B cell (primary cell): ENCODE results near the gene ZCCHC24. TPM values are rescaled to one million over a fixed set of nuclear protein-coding genes. Genes with fewer than 3 reads are reported as not detected.

Experiments used
- ATAC-seq: fragments of 200-7000 bp; cut with Tn5 transposase; one replicate; pipeline ENCODE4 v1.10.0; 2021; ENCODE audit warnings: low read depth, mild to moderate bottlenecking, moderate number of reproducible peaks, moderate library complexity
- CTCF ChIA-PET: fragments of 350-600 bp; sonication (Branson Sonifier 250); formaldehyde crosslinking; loops from one replicate; lab custom pipeline; 2021; ENCODE audit warnings: antibody characterized with exemption, inconsistent platforms; lab: Charles Lee
- POLR2A ChIA-PET: fragments of 350-600 bp; sonication (Branson Sonifier 250); formaldehyde crosslinking; loops from one replicate; lab custom pipeline; 2021; ENCODE audit warnings: antibody characterized with exemption; lab: Charles Lee
- DNase-seq: peaks from one replicate; pipeline ENCODE4 v3.0.0; 2013
- H2AFZ ChIP-seq: 2 replicates; pipeline ENCODE4 v1.6.1; 2012; ENCODE audit warnings: mild to moderate bottlenecking, low read depth, low read length; ENCODE audit not compliant: insufficient read depth, poor library complexity, severe bottlenecking
- H3K27ac ChIP-seq, 2 donors: 1 replicate in 1 of 2; 2 replicates in 1 of 2; pipeline ENCODE4 v1.5.1; 2012 to 2013; ENCODE audit warnings: low read length in 2 of 2, mild to moderate bottlenecking in 2 of 2, moderate library complexity in 1 of 2
- H3K27me3 ChIP-seq, 4 experiments: fragments of 200-600 bp in 1 of 4; sonication (generic) in 1 of 4; replicated peaks in 1 of 4; 1 replicate in 2 of 4; 2 replicates in 2 of 4; pipeline versions ENCODE4 v1.6.1 to v1.7.0; 2013 to 2016; ENCODE audit warnings: low read length in 3 of 4, mild to moderate bottlenecking in 2 of 4, mixed read lengths in 1 of 4, moderate library complexity in 1 of 4; ENCODE audit not compliant: insufficient read depth in 4 of 4, control insufficient read depth in 3 of 4; ENCODE audit errors: control extremely low read depth in 1 of 4
- H3K36me3 ChIP-seq, 2 experiments: replicated peaks in 1 of 2; 1 replicate in 1 of 2; 2 replicates in 1 of 2; pipeline versions ENCODE4 v1.6.1 to v1.7.1; 2013; ENCODE audit warnings: low read length in 1 of 2; ENCODE audit not compliant: insufficient read depth in 2 of 2, control insufficient read depth in 1 of 2; ENCODE audit errors: control extremely low read depth in 1 of 2, extremely low read depth in 1 of 2
- H3K4me1 ChIP-seq, 2 donors: fragments of 200-600 bp in 1 of 2; sonication (generic) in 1 of 2; 1 replicate in 1 of 2; 2 replicates in 1 of 2; pipeline versions ENCODE4 v1.5.1 to v1.6.1; 2013 to 2017; ENCODE audit warnings: low read length in 2 of 2; ENCODE audit not compliant: control insufficient read depth in 2 of 2, insufficient read depth in 2 of 2
- H3K4me2 ChIP-seq: replicated peaks from 2 replicates; pipeline ENCODE3; 2012; ENCODE audit warnings: mild to moderate bottlenecking, low read depth, low read length; ENCODE audit not compliant: poor library complexity, severe bottlenecking
- H3K4me3 ChIP-seq, 5 experiments: fragments of 200-600 bp in 1 of 5; sonication (generic) in 1 of 5; 1 replicate in 3 of 5; 2 replicates in 2 of 5; pipeline versions ENCODE4 v1.5.1 to v1.7.0; 2011 to 2016; ENCODE audit warnings: low read length in 4 of 5, mild to moderate bottlenecking in 4 of 5, low read depth in 2 of 5, control low read depth in 1 of 5, moderate library complexity in 1 of 5; ENCODE audit not compliant: insufficient read depth in 1 of 5; ENCODE audit errors: control extremely low read depth in 1 of 5, extremely low read depth in 1 of 5
- H3K79me2 ChIP-seq: fragments of 200-600 bp; sonication (generic); one replicate; pipeline ENCODE4 v1.6.0; 2016; ENCODE audit warnings: low read length; ENCODE audit not compliant: control insufficient read depth, insufficient read depth
- H3K9ac ChIP-seq: fragments of 200-600 bp; sonication (generic); 2 replicates; pipeline ENCODE4 v1.6.1; 2017; ENCODE audit warnings: mild to moderate bottlenecking, low read length, moderate library complexity
- H3K9me3 ChIP-seq, 3 donors: one replicate each; pipeline versions ENCODE4 v1.6.1 to v1.7.1; 2013; ENCODE audit warnings: low read length in 2 of 3; ENCODE audit not compliant: control insufficient read depth in 2 of 3, insufficient read depth in 1 of 3; ENCODE audit errors: control extremely low read depth in 1 of 3
- H4K20me1 ChIP-seq: 2 replicates; pipeline ENCODE4 v1.6.0; 2012; ENCODE audit warnings: mild to moderate bottlenecking, low read length; ENCODE audit not compliant: insufficient read depth, control insufficient read depth, poor library complexity, severe bottlenecking
- H3K27ac Mint-ChIP-seq: one replicate; pipeline ENCODE4 v1.8.0; 2021; ENCODE audit warnings: mixed read lengths
- H3K27me3 Mint-ChIP-seq: one replicate; pipeline ENCODE4 v1.8.0; 2021; ENCODE audit warnings: mixed read lengths
- H3K4me1 Mint-ChIP-seq: one replicate; pipeline ENCODE4 v1.8.0; 2021; ENCODE audit warnings: mixed read lengths
- H3K4me3 Mint-ChIP-seq: one replicate; pipeline ENCODE4 v1.8.0; 2021; ENCODE audit warnings: mixed read lengths
- H3K9me3 Mint-ChIP-seq: one replicate; pipeline ENCODE4 v1.8.0; 2022; ENCODE audit warnings: mixed read lengths; ENCODE audit not compliant: insufficient read depth
- CTCF ChIP-seq: fragments of 200-600 bp; IDR thresholded peaks from one replicate; pipeline ENCODE4 v1.8.0; 2022; ENCODE audit warnings: antibody characterized with exemption, mild to moderate bottlenecking
- EZH2 ChIP-seq: IDR thresholded peaks from 2 replicates; pipeline ENCODE4 v1.6.1; 2012; ENCODE audit warnings: borderline replicate concordance, low read depth, mild to moderate bottlenecking, moderate library complexity, low read length; ENCODE audit not compliant: insufficient read depth, poor library complexity, severe bottlenecking
- WGBS: methylation state at CpG from one replicate; pipeline ENCODE4 v1.1.5; 2013; ENCODE audit warnings: missing lambda C conversion rate; ENCODE audit not compliant: insufficient coverage; 5-methylcytosine and 5-hydroxymethylcytosine counted together
- intact Hi-C: fragments of 100-400 bp; cut with micrococcal nuclease; formaldehyde crosslinking; loops from one replicate; pipeline ENCODE4 v1.10.0; 2022
- polyA plus RNA-seq: library from polyadenylated mRNA; depleted of rRNA; stranded (reverse); fragments of >200 nt; gene quantifications from 2 replicates; pipeline ENCODE4 v1.2.3, GENCODE V29; 2012
- total RNA-seq, 2 donors: library from RNA; stranded (reverse); fragments of 120-200 nt in 1 of 2; gene quantifications; 1 replicate in 1 of 2; 2 replicates in 1 of 2; pipeline versions ENCODE4 v1.2.3 to v1.2.4, GENCODE V29; 2013 to 2022

Gene ZCCHC24
- total and polyA plus RNA-seq, 2 donors (not counting 1 experiment from before 2014, with no cell fraction given), result 0.34 to 2.3 TPM

- POLR2A ChIA-PET, result no interaction called here
- CTCF ChIA-PET, result interaction anchor here (1.0 kb wide), 1 partner anchor 41 kb away, joined by 3 read pairs; no protein-coding TSS in a partner anchor
- no peak for DNase-seq
- no peak for ATAC-seq
- H3K27me3 Mint-ChIP-seq, result no peaks in the 10 kb centered on the region
- Histone ChIP-seq H4K20me1 (peaks cover 7% of the 10 kb centered on the region), H2AFZ (peak overlapping the region; percentile 77), H3K4me1 (peaks cover 18 to 29% of the 10 kb centered on the region in 2 donors), H3K9me3 (peaks cover 0 to 2% (median 0%) of the 10 kb centered on the region in 3 donors), H3K27ac (no peak overlapping the region), H3K27me3 (peaks cover 0 to 12% (median 5%) of the 10 kb centered on the region in 4 experiments), H3K36me3 (no peaks in the 10 kb centered on the region), H3K4me2 (peak overlapping the region; percentile 93), H3K4me3 (peak overlapping the region in 2 of 5 experiments; percentile 37 to 73), H3K79me2 (no peaks in the 10 kb centered on the region), H3K9ac (peak overlapping the region; percentile 57)
- TF ChIP-seq CTCF (no peak), EZH2 (no peak)
- H3K4me1 Mint-ChIP-seq, result peaks cover 26% of the 10 kb centered on the region
- intact Hi-C loops, result loop anchor here (10.0 kb wide), 3 partner anchors 62 to 758 kb away; partner anchors contain the start of gene ANXA11
- peak overlapping the region; percentile 82 for H3K4me3 Mint-ChIP-seq
- no peaks in the 10 kb centered on the region for H3K9me3 Mint-ChIP-seq
- WGBS, result 73% methylated on average over 16 of the region's 16 CpGs
- peak overlapping the region; percentile 62 for H3K27ac Mint-ChIP-seq
Measured at GRCh38 chr10:79446758-79447084, 1.3 kb upstream of the ZCCHC24 start.

GRCh38 chr10:79445977-79446757, 743 bp upstream of the ZCCHC24 start:
- peaks cover 18 to 29% of the 10 kb centered on the region in 2 donors for H3K4me1 ChIP-seq
- H3K27me3 Mint-ChIP-seq, result no peaks in the 10 kb centered on the region
- POLR2A ChIA-PET, result interaction anchor here (0.6 to 0.7 kb wide), 2 partner anchors 169 to 976 kb away, joined by 3 to 6 read pairs; no protein-coding TSS in a partner anchor
- H3K27ac ChIP-seq, result no peak overlapping the region
- H3K9me3 ChIP-seq, result peaks cover 0 to 2% (median 0%) of the 10 kb centered on the region in 3 donors
- TF ChIP-seq EZH2, result no peak
- no peak for TF ChIP-seq CTCF
- DNase-seq (no peak), ATAC-seq (peak; percentile 1)
- H3K4me2 ChIP-seq, result peak overlapping the region; percentile 93
- H3K9ac ChIP-seq, result peak overlapping the region; percentile 57
- no peaks in the 10 kb centered on the region for H3K9me3 Mint-ChIP-seq
- H3K27me3 ChIP-seq, result peaks cover 0 to 12% (median 5%) of the 10 kb centered on the region in 4 experiments
- H3K27ac Mint-ChIP-seq, result peak overlapping the region; percentile 47
- H3K79me2 ChIP-seq, result no peaks in the 10 kb centered on the region
- CTCF ChIA-PET, result interaction anchor here (0.5 to 2.5 kb wide), 3 partner anchors 20 to 72 kb away, joined by 3 to 19 read pairs (median 4); no protein-coding TSS in a partner anchor
- peaks cover 7% of the 10 kb centered on the region for H4K20me1 ChIP-seq
- peaks cover 26% of the 10 kb centered on the region for H3K4me1 Mint-ChIP-seq
- intact Hi-C loops, result loop anchor here (1.0 to 10.0 kb wide), 6 partner anchors 61 to 759 kb away; partner anchors contain the start of genes ANXA11 and ZMIZ1
- no peaks in the 10 kb centered on the region for H3K36me3 ChIP-seq
- H3K4me3 Mint-ChIP-seq, result peak overlapping the region; percentile 82
- H2AFZ ChIP-seq, result peak overlapping the region; percentile 77
- WGBS, result 4% methylated on average over 37 of the region's 43 CpGs
- H3K4me3 ChIP-seq, result peak overlapping the region; percentile 35 to 73 (median 65)
